Sigmoid colon (tissue), 7 donors: ENCODE results near the gene CMPK1. TPM values are rescaled to one million over a fixed set of nuclear protein-coding genes. Genes with fewer than 3 reads are reported as not detected.
A peak's percentile ranks its signal among the peaks of the same experiment; 100 is the strongest.

Source experiments
- DNase-seq: peaks from one replicate; pipeline ENCODE4 v3.0.0-alpha.2; 2019
- H3K27ac ChIP-seq, 4 donors: fragments of 200-600 bp; sonication (generic); one replicate each; pipeline ENCODE4 v1.5.1; 2016 to 2019; ENCODE audit warnings: mild to moderate bottlenecking in 1 of 4
- H3K27me3 ChIP-seq, 3 donors: fragments of 200-600 bp; sonication (generic); one replicate each; pipeline ENCODE4 v1.5.1; 2019; ENCODE audit warnings: mild to moderate bottlenecking in 1 of 3
- H3K36me3 ChIP-seq, 4 donors: fragments of 200-600 bp; sonication (generic); one replicate each; pipeline ENCODE4 v1.5.1; 2016 to 2019
- H3K4me1 ChIP-seq, 4 donors: fragments of 200-600 bp; sonication (generic); one replicate each; pipeline ENCODE4 v1.5.1; 2017 to 2019
- H3K4me3 ChIP-seq, 4 donors: fragments of 200-600 bp; sonication (generic); one replicate each; pipeline ENCODE4 v1.5.1; 2017 to 2019; ENCODE audit warnings: mild to moderate bottlenecking in 2 of 4, moderate library complexity in 1 of 4
- H3K9me3 ChIP-seq, 4 donors: fragments of 200-600 bp in 3 of 4; sonication (generic) in 3 of 4; one replicate each; pipeline versions ENCODE4 v1.5.1 to v1.6.1; 2013 to 2019
- CTCF ChIP-seq, 4 experiments: fragments of 450-650 bp in 3 of 4; fragments of 200-600 bp in 1 of 4; IDR thresholded peaks; one replicate each; pipeline ENCODE4 v1.5.1; 2016 to 2019; ENCODE audit warnings: antibody characterized with exemption in 4 of 4, mild to moderate bottlenecking in 3 of 4, moderate library complexity in 2 of 4
- EP300 ChIP-seq, 4 donors: sonication (generic); formaldehyde crosslinking; IDR thresholded peaks; one replicate each; pipeline ENCODE4 v1.6.1; 2017; ENCODE audit warnings: antibody characterized with exemption in 4 of 4
- POLR2A ChIP-seq, 2 donors: fragments of 450-650 bp; IDR thresholded peaks; one replicate each; pipeline ENCODE4 v1.6.1; 2016; ENCODE audit warnings: antibody characterized with exemption in 2 of 2, mild to moderate bottlenecking in 2 of 2, moderate library complexity in 2 of 2
- POLR2AphosphoS5 ChIP-seq, 4 donors: sonication (generic); formaldehyde crosslinking; IDR thresholded peaks; one replicate each; pipeline ENCODE4 v1.6.1; 2017; ENCODE audit warnings: antibody characterized with exemption in 4 of 4
- WGBS, 2 donors: extraction: QIAGEN DNeasy Blood & Tissue Kit; methylation state at CpG; one replicate each; pipeline ENCODE4 v1.1.7; 2013; 5-methylcytosine and 5-hydroxymethylcytosine counted together
- intact Hi-C: fragments of 100-400 bp; cut with DNase I; formaldehyde crosslinking; loops from one replicate; pipeline ENCODE4 v1.15.1; 2023
- polyA plus RNA-seq, 3 donors: library from polyadenylated mRNA; stranded (reverse); fragments of 200-250 nt; gene quantifications; one replicate each; pipeline ENCODE4 v1.2.3, GENCODE V29; 2013
- total RNA-seq, 4 donors: library from RNA; depleted of rRNA; stranded (reverse); fragments of >200 nt; gene quantifications; one replicate each; pipeline ENCODE4 v1.1.0, GENCODE V29; 2016
- donor health status: healthy with polysubstance abuse.
- donor health status: Bipolar disorder and iron deficiency.
- donor health status: healthy.

CMPK1 gene
- total and polyA plus RNA-seq, 7 donors, result 94.1 to 250 (median 130) TPM

GRCh38 chr1:47415728-47416318 is 82.2 kb downstream of the CMPK1 start, which contains the start of gene FOXE3:
Gene FOXE3, plus strand, starts transcription at chr1:47416285. Its CDS starts 31 bp downstream, at chr1:47416316.
- 34 to 37% methylated on average over 21 of the region's 21 CpGs for WGBS, 2 donors
- DNase-seq, result no peak
- H3K36me3 ChIP-seq, result no peaks in the 10 kb centered on the region
- TF ChIP-seq POLR2A (IDR thresholded peaks at IDR 0.05) (no peak), POLR2AphosphoS5 (IDR thresholded peaks at IDR 0.05) (no peak), CTCF (IDR thresholded peaks at IDR 0.05) (no peak), EP300 (IDR thresholded peaks at IDR 0.05) (no peak)
- H3K27me3 ChIP-seq, result peaks cover 19 to 52% (median 30%) of the 10 kb centered on the region in 3 donors
- peaks cover 0 to 9% (median 3%) of the 10 kb centered on the region in 4 donors for H3K4me1 ChIP-seq
- no peak within 1 kb of the TSS for H3K27ac ChIP-seq
- intact Hi-C loops, result no loop called here
- peak within 1 kb of the TSS in 2 of 4 donors; percentile 18 to 28 for H3K4me3 ChIP-seq
- H3K9me3 ChIP-seq, result no peaks in the 10 kb centered on the region

- TF ChIP-seq POLR2A (IDR thresholded peaks at IDR 0.05), result no peak
- no peak for TF ChIP-seq EP300 (IDR thresholded peaks at IDR 0.05)
- TF ChIP-seq CTCF (IDR thresholded peaks at IDR 0.05), result no peak
- TF ChIP-seq POLR2AphosphoS5 (IDR thresholded peaks at IDR 0.05), result no peak
- Histone ChIP-seq H3K4me1 (peaks cover 0 to 9% (median 3%) of the 10 kb centered on the region in 4 donors), H3K4me3 (peak overlapping the region in 2 of 4 donors; percentile 18 to 28), H3K27me3 (peaks cover 19 to 52% (median 30%) of the 10 kb centered on the region in 3 donors), H3K36me3 (no peaks in the 10 kb centered on the region), H3K27ac (no peak overlapping the region), H3K9me3 (no peaks in the 10 kb centered on the region)
- intact Hi-C loops, result no loop called here
- WGBS, 2 donors, result 1 to 2% methylated on average over 134 of the region's 134 CpGs
- DNase-seq, result no peak
Observed at GRCh38 chr1:47416319-47417169, 83.0 kb downstream of the CMPK1 start.

GRCh38 chr1:47417170-47418044 is 83.8 kb downstream of the CMPK1 start:
- peaks cover 0 to 9% (median 3%) of the 10 kb centered on the region in 4 donors for H3K4me1 ChIP-seq
- H3K4me3 ChIP-seq, result no peak overlapping the region
- no peak for DNase-seq
- no peaks in the 10 kb centered on the region for H3K36me3 ChIP-seq
- 31 to 33% methylated on average over 39 of the region's 39 CpGs for WGBS, 2 donors
- H3K9me3 ChIP-seq, result no peaks in the 10 kb centered on the region
- peaks cover 19 to 52% (median 30%) of the 10 kb centered on the region in 3 donors for H3K27me3 ChIP-seq
- TF ChIP-seq POLR2AphosphoS5 (IDR thresholded peaks at IDR 0.05) (no peak), POLR2A (IDR thresholded peaks at IDR 0.05) (no peak), EP300 (IDR thresholded peaks at IDR 0.05) (no peak), CTCF (IDR thresholded peaks at IDR 0.05) (no peak)
- intact Hi-C loops, result no loop called here
- H3K27ac ChIP-seq, result no peak overlapping the region

- intact Hi-C loops, result no loop called here
- Histone ChIP-seq H3K27ac (no peak overlapping the region), H3K36me3 (no peaks in the 10 kb centered on the region), H3K9me3 (no peaks in the 10 kb centered on the region), H3K4me3 (no peak overlapping the region), H3K27me3 (peaks cover 19 to 52% (median 30%) of the 10 kb centered on the region in 3 donors), H3K4me1 (peaks cover 0 to 9% (median 3%) of the 10 kb centered on the region in 4 donors)
- WGBS, 2 donors, result 79 to 94% methylated on average over 2 of the region's 2 CpGs
- TF ChIP-seq POLR2A (IDR thresholded peaks at IDR 0.05) (no peak), EP300 (IDR thresholded peaks at IDR 0.05) (no peak), CTCF (IDR thresholded peaks at IDR 0.05) (no peak), POLR2AphosphoS5 (IDR thresholded peaks at IDR 0.05) (no peak)
- DNase-seq, result no peak
Observed at GRCh38 chr1:47418122-47418521, 84.5 kb downstream of the CMPK1 start.
